ENCODE measurements around the gene MAOA.
"Not testable (repeated sequence)": the region's sequence is repeated elsewhere in the genome, so short reads cannot be mapped to it uniquely, and the experiment has no call there.

The MAOA gene

GRCh38 chrX:43666311-43666912 is 10.3 kb downstream of the MAOA start:
- peak; percentile 6 for DNase-seq (ENCODE audit: low read depth)
- H3K4me3 ChIP-seq (ENCODE audit: low read depth, low read length), result no peak overlapping the region
- TF ChIP-seq MYC (IDR thresholded peaks at IDR 0.05; ENCODE audit: low read depth, low read length) (no peak), MAX (IDR thresholded peaks at IDR 0.05; ENCODE audit: low read depth, low read length) (no peak), CTCF (IDR thresholded peaks at IDR 0.05; ENCODE audit: low read depth, low read length) (no peak), POLR2A (IDR thresholded peaks at IDR 0.05; ENCODE audit: extremely low read depth, insufficient read length) (no peak)

- not testable (repeated sequence) for DNase-seq (ENCODE audit: low read depth); H3K4me3 ChIP-seq (ENCODE audit: low read depth, low read length)
These were observed 20.0 kb downstream of the MAOA start for GRCh38 chrX:43675965-43676628.

GRCh38 chrX:43676971-43677572 is 21.0 kb downstream of the MAOA start:
- TF ChIP-seq MYC (IDR thresholded peaks at IDR 0.05; ENCODE audit: low read depth, low read length), result no peak
- TF ChIP-seq CTCF (IDR thresholded peaks at IDR 0.05; ENCODE audit: low read depth, low read length), result no peak
- no peak for TF ChIP-seq POLR2A (IDR thresholded peaks at IDR 0.05; ENCODE audit: extremely low read depth, insufficient read length)
- no peak for TF ChIP-seq MAX (IDR thresholded peaks at IDR 0.05; ENCODE audit: low read depth, low read length)
- DNase-seq (ENCODE audit: low read depth), result no peak

GRCh38 chrX:43677993-43678392 is 21.9 kb downstream of the MAOA start:
- TF ChIP-seq CTCF (IDR thresholded peaks at IDR 0.05; ENCODE audit: low read depth, low read length) (no peak), MYC (IDR thresholded peaks at IDR 0.05; ENCODE audit: low read depth, low read length) (no peak), MAX (IDR thresholded peaks at IDR 0.05; ENCODE audit: low read depth, low read length) (no peak), POLR2A (IDR thresholded peaks at IDR 0.05; ENCODE audit: extremely low read depth, insufficient read length) (no peak)
- DNase-seq (ENCODE audit: low read depth), result no peak
- no peak overlapping the region for H3K4me3 ChIP-seq (ENCODE audit: low read depth, low read length)

More at GRCh38 chrX:43676971-43677572, 21.0 kb downstream of the MAOA start:
- no peak overlapping the region for H3K4me3 ChIP-seq (ENCODE audit: low read depth, low read length)

- no peak for DNase-seq (ENCODE audit: low read depth)
- no peak for TF ChIP-seq MAX (IDR thresholded peaks at IDR 0.05; ENCODE audit: low read depth, low read length)
- TF ChIP-seq CTCF (IDR thresholded peaks at IDR 0.05; ENCODE audit: low read depth, low read length), result no peak
- no peak for TF ChIP-seq POLR2A (IDR thresholded peaks at IDR 0.05; ENCODE audit: extremely low read depth, insufficient read length)
- TF ChIP-seq MYC (IDR thresholded peaks at IDR 0.05; ENCODE audit: low read depth, low read length), result no peak
- no peak overlapping the region for H3K4me3 ChIP-seq (ENCODE audit: low read depth, low read length)
These were observed 23.0 kb downstream of the MAOA start for GRCh38 chrX:43679058-43679457.

GRCh38 chrX:43679778-43680177 is 23.7 kb downstream of the MAOA start:
- DNase-seq (ENCODE audit: low read depth), result no peak
- TF ChIP-seq MAX (IDR thresholded peaks at IDR 0.05; ENCODE audit: low read depth, low read length), result no peak
- no peak for TF ChIP-seq CTCF (IDR thresholded peaks at IDR 0.05; ENCODE audit: low read depth, low read length)
- TF ChIP-seq MYC (IDR thresholded peaks at IDR 0.05; ENCODE audit: low read depth, low read length), result no peak
- TF ChIP-seq POLR2A (IDR thresholded peaks at IDR 0.05; ENCODE audit: extremely low read depth, insufficient read length), result no peak
- H3K4me3 ChIP-seq (ENCODE audit: low read depth, low read length), result no peak overlapping the region

Data from NB4 (cell line).